DMS53 treated with DMSO at 0.1 percent for 48 hours (cell line): ENCODE results near the gene PHOSPHO2.
"Not testable (repeated sequence)": the region's sequence is repeated elsewhere in the genome, so short reads cannot be mapped to it uniquely, and the experiment has no call there.

Experiments
- DNase-seq: peaks from one replicate; lab custom pipeline; 2025; ENCODE audit not compliant: unreplicated experiment; lab: John Stamatoyannopoulos, UW

Gene PHOSPHO2

GRCh38 chr2:169683425-169684134 is 10.7 kb upstream of the PHOSPHO2 start:
- no peak for DNase-seq

GRCh38 chr2:169684135-169684565 is 10.1 kb upstream of the PHOSPHO2 start:
- DNase-seq = no peak

GRCh38 chr2:169684712-169685111 is 9.6 kb upstream of the PHOSPHO2 start:
- not testable (repeated sequence) for DNase-seq

GRCh38 chr2:169686825-169687224 is 7.4 kb upstream of the PHOSPHO2 start:
- DNase-seq = not testable (repeated sequence)

GRCh38 chr2:169687943-169688342 is 6.3 kb upstream of the PHOSPHO2 start:
- not testable (repeated sequence) for DNase-seq

- no peak for DNase-seq
Measured at GRCh38 chr2:169690958-169691357, 3.3 kb upstream of the PHOSPHO2 start.

- DNase-seq = no peak
Measured at GRCh38 chr2:169692718-169693117, 1.6 kb upstream of the PHOSPHO2 start.

- peak; percentile 8 for DNase-seq
Measured at GRCh38 chr2:169693360-169693759, 909 bp upstream of the PHOSPHO2 start.

- no peak for DNase-seq
Measured at GRCh38 chr2:169694894-169695260, 608 bp downstream of the PHOSPHO2 start.

- no peak for DNase-seq
Measured at GRCh38 chr2:169696381-169696780, 2.1 kb downstream of the PHOSPHO2 start.

- DNase-seq = not testable (repeated sequence)
Measured at GRCh38 chr2:169699173-169699572, 4.9 kb downstream of the PHOSPHO2 start.

- DNase-seq = no peak
Measured at GRCh38 chr2:169702996-169703395, 8.7 kb downstream of the PHOSPHO2 start.

- no peak for DNase-seq
Measured at GRCh38 chr2:169704160-169704708, 10.0 kb downstream of the PHOSPHO2 start.

GRCh38 chr2:169705927-169706326 is 11.7 kb downstream of the PHOSPHO2 start:
- DNase-seq = no peak

GRCh38 chr2:169707626-169708025 is 13.4 kb downstream of the PHOSPHO2 start:
- DNase-seq = no peak

- no peak for DNase-seq
Measured at GRCh38 chr2:169709331-169709730, 15.1 kb downstream of the PHOSPHO2 start.

GRCh38 chr2:169709981-169710380 is 15.7 kb downstream of the PHOSPHO2 start:
- DNase-seq = no peak

- no peak for DNase-seq
Measured at GRCh38 chr2:169711751-169712509, 17.7 kb downstream of the PHOSPHO2 start.

- no peak for DNase-seq
Measured at GRCh38 chr2:169712791-169713227, 18.5 kb downstream of the PHOSPHO2 start.

GRCh38 chr2:169713331-169713730 is 19.1 kb downstream of the PHOSPHO2 start:
- no peak for DNase-seq

GRCh38 chr2:169714699-169715098 is 20.4 kb downstream of the PHOSPHO2 start:
- DNase-seq = no peak
